Measurements from ENCODE around the gene ZNF485. TPM values are rescaled to one million over a fixed set of nuclear protein-coding genes. Genes with fewer than 3 reads are reported as not detected.

ZNF485 gene
- total and polyA plus RNA-seq, 10 of the 15 experiments (the other 5 are each of a cell fraction or from before 2014, with no cell fraction given) = 3.2 to 7.6 (median 5.1) TPM

GRCh38 chr10:43598446-43598845 lies 7.8 kb upstream of the ZNF485 start:
- SMC1A ChIA-PET (ENCODE audit: uncharacterized antibody, unreplicated experiment) = interaction anchor here (2.0 kb wide), 2 partner anchors 9 to 13 kb away, joined by 6 to 9 read pairs; no protein-coding TSS in a partner anchor
- TF ChIP-seq MYC (IDR thresholded peaks at IDR 0.05; ENCODE audit: insufficient read depth, insufficient read length, insufficient replicate concordance, low read length, severe bottlenecking) (no peak), FOXK2 (IDR thresholded peaks at IDR 0.05) (no peak), CEBPB (IDR thresholded peaks at IDR 0.05; ENCODE audit: borderline replicate concordance in 1 of 2, low read depth in 2 of 2, low read length in 2 of 2) (no peak), RAD21 (IDR thresholded peaks at IDR 0.05; ENCODE audit: insufficient read depth, low read depth, low read length) (no peak), ZBTB11 (CRISPR knock-in tag; IDR thresholded peaks at IDR 0.05) (no peak), ZNF622 (IDR thresholded peaks at IDR 0.05) (no peak), CHD1 (IDR thresholded peaks at IDR 0.05; ENCODE audit: low read depth, low read length) (no peak), ZNF384 (IDR thresholded peaks at IDR 0.05; ENCODE audit: borderline replicate concordance, low read depth, low read length) (no peak), HSF1 (IDR thresholded peaks at IDR 0.05; ENCODE audit: low read depth, low read length) (no peak), NR2F1 (conservative IDR thresholded peaks at IDR 0.05) (no peak), PRDM15 (CRISPR knock-in tag; IDR thresholded peaks at IDR 0.05) (no peak), ZNF217 (IDR thresholded peaks at IDR 0.05) (no peak), BCL11A (IDR thresholded peaks at IDR 0.05; ENCODE audit: low read depth, low read length) (no peak), FOS (IDR thresholded peaks at IDR 0.05; ENCODE audit: borderline replicate concordance, extremely low read depth, insufficient read length) (no peak)

More at GRCh38 chr10:43598446-43598845, 7.8 kb upstream of the ZNF485 start:
- DNase-seq (ENCODE audit: low read depth, low spot score) (no peak), FAIRE-seq (no peak), ATAC-seq (no peak)
- Histone ChIP-seq H3K4me3 (no peak overlapping the region), H3K9me3 (replicated peaks; ENCODE audit: control insufficient read depth, insufficient read depth, low read length) (peaks cover 6% of the 10 kb centered on the region; the same call in 2 of the 3 replicates), H3K27ac (ENCODE audit: control insufficient read depth, insufficient read depth) (no peak overlapping the region), H3K4me1 (ENCODE audit: control insufficient read depth, insufficient read depth, low read length) (peaks cover 23% of the 10 kb centered on the region), H3K79me2 (ENCODE audit: control insufficient read depth, insufficient read depth, low read length) (no peaks in the 10 kb centered on the region), H3K9ac (ENCODE audit: control insufficient read depth, insufficient read depth, low read length) (no peak overlapping the region), H3K27me3 (replicated peaks in 1 of 2; ENCODE audit: control insufficient read depth in 2 of 2, insufficient read depth in 2 of 2, low read length in 1 of 2) (no peaks in the 10 kb centered on the region), H3K4me2 (ENCODE audit: control insufficient read depth, insufficient read depth) (no peak overlapping the region), H4K20me1 (ENCODE audit: control insufficient read depth, insufficient read depth) (no peaks in the 10 kb centered on the region), H2AFZ (ENCODE audit: control insufficient read depth, low read depth, low read length) (no peak overlapping the region), H3K36me3 (ENCODE audit: control insufficient read depth in 2 of 2, insufficient read depth in 2 of 2, low read length in 1 of 2) (no peaks in the 10 kb centered on the region)
- 66% methylated on average over 2 of the region's 2 CpGs for WGBS (ENCODE audit: insufficient coverage, insufficient replicate concordance, low lambda C conversion rate, missing lambda C conversion rate)
- RAD21 ChIA-PET (ENCODE audit: unreplicated experiment) = no interaction called here
- CTCF ChIA-PET = interaction anchor here (0.6 kb wide), 1 partner anchor 22 kb away, joined by 3 read pairs; no protein-coding TSS in a partner anchor
- intact Hi-C loops (cut with micrococcal nuclease; ENCODE audit: unreplicated experiment) (loop anchor here (5.0 kb wide), 1 partner anchor 191 kb away; the partner anchor contains the start of gene HNRNPF), in situ Hi-C loops (cut with MboI) (no loop called here)
- POLR2A ChIA-PET = no interaction called here
- BruUV-seq (replicated peaks) = no TSS peak
